MM.1S (cell line): ENCODE results near the gene CCDC187.

Experiments used
- DNase-seq: peaks from one replicate; pipeline ENCODE4 v3.0.0-alpha.2; 2015
- H2AFZ ChIP-seq: fragments of 300-600 bp; sonication (generic); 2 replicates; pipeline ENCODE4 v1.6.0; 2016; ENCODE audit warnings: antibody characterized with exemption, low read length
- H3F3A ChIP-seq: fragments of 300-600 bp; sonication (generic); 2 replicates; pipeline ENCODE4 v1.6.1; 2016; ENCODE audit warnings: mild to moderate bottlenecking, antibody characterized with exemption, low read length, moderate library complexity, mixed read lengths; ENCODE audit not compliant: insufficient read depth
- H3K27ac ChIP-seq: fragments of 300-600 bp; sonication (generic); 2 replicates; pipeline ENCODE4 v1.5.1; 2016; ENCODE audit warnings: mild to moderate bottlenecking, low read length
- H3K27me3 ChIP-seq: fragments of 300-600 bp; sonication (generic); replicated peaks from 2 replicates; pipeline ENCODE4 v1.6.0; 2016; ENCODE audit warnings: low read length; ENCODE audit not compliant: insufficient read depth
- H3K36me3 ChIP-seq: fragments of 300-600 bp; sonication (generic); replicated peaks from 2 replicates; pipeline ENCODE4 v1.6.1; 2016; ENCODE audit warnings: mild to moderate bottlenecking, low read length, mixed read lengths; ENCODE audit not compliant: insufficient read depth
- H3K4me1 ChIP-seq: fragments of 300-600 bp; sonication (generic); 2 replicates; pipeline ENCODE4 v1.6.1; 2016; ENCODE audit warnings: low read length, mixed read lengths
- H3K4me2 ChIP-seq: fragments of 300-600 bp; sonication (generic); 2 replicates; pipeline ENCODE4 v1.6.0; 2016; ENCODE audit warnings: low read depth, low read length
- H3K4me3 ChIP-seq: fragments of 300-600 bp; sonication (generic); 2 replicates; pipeline ENCODE4 v1.5.1; 2016; ENCODE audit warnings: low read length, mixed read lengths
- H3K79me2 ChIP-seq: fragments of 300-600 bp; sonication (generic); 2 replicates; pipeline ENCODE4 v1.6.1; 2016; ENCODE audit warnings: mixed run types, low read length, mixed read lengths
- H3K9ac ChIP-seq: fragments of 300-600 bp; sonication (generic); 2 replicates; pipeline ENCODE4 v1.6.1; 2016; ENCODE audit warnings: low read length, mixed read lengths
- H3K9me2 ChIP-seq: fragments of 300-600 bp; sonication (generic); replicated peaks from 2 replicates; pipeline ENCODE4 v1.6.1; 2016; ENCODE audit warnings: mild to moderate bottlenecking, low read length, mixed read lengths; ENCODE audit not compliant: insufficient read depth
- H3K9me3 ChIP-seq: fragments of 300-600 bp; sonication (generic); replicated peaks from 2 replicates; pipeline ENCODE4 v1.6.1; 2016; ENCODE audit warnings: mild to moderate bottlenecking, low read length, mixed read lengths; ENCODE audit not compliant: insufficient read depth
- H4K20me1 ChIP-seq: fragments of 300-600 bp; sonication (generic); 2 replicates; pipeline ENCODE4 v1.6.1; 2016; ENCODE audit warnings: mild to moderate bottlenecking, low read length, moderate library complexity, mixed read lengths; ENCODE audit not compliant: insufficient read depth
- CTCF ChIP-seq: fragments of 300-600 bp; sonication (generic); IDR thresholded peaks from 2 replicates; pipeline ENCODE4 v1.5.1; 2016; ENCODE audit warnings: antibody characterized with exemption, low read length, mixed read lengths
- EZH2 ChIP-seq: fragments of 300-600 bp; sonication (generic); optimal IDR thresholded peaks from 2 replicates; pipeline ENCODE3; 2017; ENCODE audit warnings: low read depth, mild to moderate bottlenecking, antibody characterized with exemption, low read length, mixed read lengths
- EZH2phosphoT487 ChIP-seq: fragments of 300-600 bp; sonication (generic); IDR thresholded peaks from 2 replicates; pipeline ENCODE4 v1.6.1; 2018; ENCODE audit warnings: antibody characterized with exemption, low read length

The CCDC187 gene

GRCh38 chr9:136324501-136325300 lies 20.8 kb upstream of the CCDC187 start:
- no peak for DNase-seq
- Histone ChIP-seq H2AFZ (no peak overlapping the region), H3K4me3 (no peak overlapping the region), H3K9ac (no peak overlapping the region), H3K4me2 (no peak overlapping the region), H4K20me1 (no peaks in the 10 kb centered on the region), H3F3A (no peaks in the 10 kb centered on the region), H3K9me2 (no peaks in the 10 kb centered on the region), H3K79me2 (no peaks in the 10 kb centered on the region), H3K36me3 (no peaks in the 10 kb centered on the region), H3K27ac (no peak overlapping the region), H3K4me1 (no peaks in the 10 kb centered on the region), H3K27me3 (peaks cover 92% of the 10 kb centered on the region), H3K9me3 (no peaks in the 10 kb centered on the region)
- no peak for TF ChIP-seq EZH2
- no peak for TF ChIP-seq CTCF
- no peak for TF ChIP-seq EZH2phosphoT487

- TF ChIP-seq EZH2phosphoT487 (no peak), CTCF (no peak), EZH2 (no peak)
- no peak for DNase-seq
- Histone ChIP-seq H3F3A (no peaks in the 10 kb centered on the region), H3K9ac (no peak overlapping the region), H4K20me1 (no peaks in the 10 kb centered on the region), H3K4me1 (no peaks in the 10 kb centered on the region), H3K27ac (no peak overlapping the region), H3K9me2 (no peaks in the 10 kb centered on the region), H2AFZ (no peak overlapping the region), H3K36me3 (no peaks in the 10 kb centered on the region), H3K27me3 (peaks cover 90% of the 10 kb centered on the region), H3K4me2 (no peak overlapping the region), H3K79me2 (no peaks in the 10 kb centered on the region), H3K4me3 (no peak overlapping the region), H3K9me3 (no peaks in the 10 kb centered on the region)
These were observed 19.5 kb upstream of the CCDC187 start for GRCh38 chr9:136323371-136323789.

- no peaks in the 10 kb centered on the region for H3K4me1 ChIP-seq
- no peak overlapping the region for H3K9ac ChIP-seq
- TF ChIP-seq EZH2 (no peak), EZH2phosphoT487 (no peak), CTCF (no peak)
These were observed 18.9 kb upstream of the CCDC187 start for GRCh38 chr9:136322756-136323330.

More at GRCh38 chr9:136322756-136323330, 18.9 kb upstream of the CCDC187 start:
- Histone ChIP-seq H2AFZ (no peak overlapping the region), H3K9me2 (no peaks in the 10 kb centered on the region), H3K4me3 (no peak overlapping the region), H3K27me3 (peaks cover 90% of the 10 kb centered on the region), H3F3A (no peaks in the 10 kb centered on the region), H3K36me3 (no peaks in the 10 kb centered on the region), H3K27ac (no peak overlapping the region), H3K9me3 (no peaks in the 10 kb centered on the region), H3K79me2 (no peaks in the 10 kb centered on the region), H4K20me1 (no peaks in the 10 kb centered on the region), H3K4me2 (no peak overlapping the region)
- DNase-seq: no peak
